Vagina (tissue), 2 donors: ENCODE results near the gene PLK2.

Source experiments
- CTCF ChIP-seq, 3 experiments: fragments of 450-650 bp in 2 of 3; fragments of 200-600 bp in 1 of 3; sonication (generic) in 1 of 3; IDR thresholded peaks; one replicate each; pipeline ENCODE4 v1.5.1; 2017 to 2019; ENCODE audit warnings: antibody characterized with exemption in 3 of 3, mild to moderate bottlenecking in 2 of 3, moderate library complexity in 2 of 3
- POLR2A ChIP-seq, 2 donors: fragments of 450-650 bp; IDR thresholded peaks; one replicate each; pipeline ENCODE4 v1.6.1; 2017; ENCODE audit warnings: antibody characterized with exemption in 2 of 2, mild to moderate bottlenecking in 2 of 2, moderate library complexity in 2 of 2
- POLR2AphosphoS5 ChIP-seq, 2 donors: sonication (generic); formaldehyde crosslinking; IDR thresholded peaks; one replicate each; pipeline ENCODE4 v1.9.0; 2017; ENCODE audit warnings: antibody characterized with exemption in 2 of 2, mild to moderate bottlenecking in 2 of 2, low read depth in 1 of 2; ENCODE audit not compliant: insufficient read depth in 1 of 2

GRCh38 chr5:58491216-58491892, 31.5 kb upstream of the PLK2 start, which contains the start of gene GAPT:
- TF ChIP-seq CTCF (IDR thresholded peaks at IDR 0.05) (no peak), POLR2A (IDR thresholded peaks at IDR 0.05) (no peak), POLR2AphosphoS5 (IDR thresholded peaks at IDR 0.05; ENCODE audit: insufficient read depth in 1 of 2, low read depth in 1 of 2) (no peak)
